ENCODE results near the gene DEXI.
"Not testable (repeated sequence)": the region's sequence is repeated elsewhere in the genome, so short reads cannot be mapped to it uniquely, and the experiment has no call there.

The DEXI gene

DNA sequence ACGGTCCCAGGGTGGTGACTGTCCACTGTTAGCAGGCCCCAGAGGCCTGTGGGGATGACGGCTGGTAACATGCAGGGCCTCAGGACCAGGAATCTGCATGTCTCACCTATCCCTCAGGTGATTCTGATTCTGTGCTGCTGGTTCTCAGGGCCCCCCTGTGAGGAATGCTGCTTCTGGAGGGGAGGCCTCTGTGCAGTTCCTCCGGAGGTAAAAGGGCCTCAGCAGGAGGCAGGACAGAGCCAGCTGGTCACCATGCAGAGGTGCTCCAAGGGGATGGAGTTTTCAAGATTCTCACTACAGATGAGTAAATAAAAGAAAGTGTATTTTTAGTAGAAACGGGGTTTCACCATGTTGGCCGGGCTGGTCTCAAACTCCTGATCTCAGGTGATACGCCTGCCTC is 35.9 kb upstream of the DEXI start:
- Mint-ChIP-seq H3K27me3 (ENCODE audit: low read depth) (no peaks in the 10 kb centered on the region), H3K4me1 (ENCODE audit: low read depth) (peaks cover 53% of the 10 kb centered on the region), H3K36me3 (ENCODE audit: low read depth) (peaks cover 34% of the 10 kb centered on the region), H3K27ac (peak overlapping the region; percentile 66), H3K4me3 (no peak overlapping the region), H3K9me3 (no peaks in the 10 kb centered on the region)

DNA sequence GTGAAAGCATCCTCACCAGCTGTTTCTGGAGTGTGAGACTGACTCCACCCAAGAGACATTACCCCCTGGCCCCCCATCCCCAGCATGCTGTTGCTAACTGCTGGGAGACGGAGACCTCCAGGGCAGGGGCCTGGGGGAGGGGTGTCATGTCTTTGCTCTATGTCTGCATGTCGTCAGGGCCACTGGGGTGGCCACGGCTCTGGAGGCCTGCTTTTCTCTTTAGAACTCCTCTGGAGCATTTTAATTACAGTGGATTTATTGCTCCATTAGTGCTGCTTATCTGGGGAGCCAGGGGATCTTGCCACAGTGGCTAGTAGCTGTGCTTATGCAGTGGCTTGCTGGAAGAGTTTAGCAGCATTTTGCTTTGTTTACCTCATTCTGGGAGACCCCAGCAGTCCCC is 34.4 kb upstream of the DEXI start:
- H3K27ac Mint-ChIP-seq = no peak overlapping the region
- no peaks in the 10 kb centered on the region for H3K9me3 Mint-ChIP-seq
- peaks cover 53% of the 10 kb centered on the region for H3K4me1 Mint-ChIP-seq (ENCODE audit: low read depth)
- no peaks in the 10 kb centered on the region for H3K27me3 Mint-ChIP-seq (ENCODE audit: low read depth)
- H3K36me3 Mint-ChIP-seq (ENCODE audit: low read depth) = peaks cover 36% of the 10 kb centered on the region
- no peak overlapping the region for H3K4me3 Mint-ChIP-seq

DNA sequence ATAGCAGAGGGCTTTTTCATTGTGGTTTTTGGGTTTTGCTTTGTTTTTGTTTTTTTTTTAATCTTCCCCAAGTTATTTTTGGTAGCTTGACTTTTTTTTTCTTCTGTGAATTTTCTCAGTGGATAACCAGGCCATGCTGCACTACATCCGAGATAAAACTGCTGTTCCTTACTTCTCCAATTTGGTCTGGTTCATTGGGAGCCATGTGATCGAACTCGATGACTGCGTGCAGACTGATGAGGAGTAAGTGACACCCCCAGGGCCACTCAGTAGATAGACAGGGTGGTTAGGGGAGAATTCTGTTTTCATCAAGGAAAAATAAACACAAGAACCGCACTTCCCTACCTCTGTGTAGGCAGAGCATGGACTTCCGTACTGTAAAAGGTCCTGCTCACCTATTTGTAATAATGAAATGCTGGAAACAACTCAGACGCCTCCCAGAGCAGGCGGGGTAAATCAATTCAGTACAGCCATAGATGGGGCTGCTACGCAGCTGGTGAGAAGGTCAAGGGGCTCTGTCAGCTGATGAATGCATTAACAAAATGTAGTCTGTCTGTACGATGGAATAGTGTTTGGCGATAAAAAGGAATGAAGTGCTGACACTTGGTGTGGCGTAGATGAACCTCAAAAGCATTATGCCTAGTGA is 30.7 kb upstream of the DEXI start:
- H3K9me3 Mint-ChIP-seq = no peaks in the 10 kb centered on the region
- H3K36me3 Mint-ChIP-seq (ENCODE audit: low read depth) = peaks cover 45% of the 10 kb centered on the region
- H3K27ac Mint-ChIP-seq = peak overlapping the region; percentile 56
- peak overlapping the region; percentile 55 for H3K4me3 Mint-ChIP-seq
- peaks cover 53% of the 10 kb centered on the region for H3K4me1 Mint-ChIP-seq (ENCODE audit: low read depth)
- no peaks in the 10 kb centered on the region for H3K27me3 Mint-ChIP-seq (ENCODE audit: low read depth)

DNA sequence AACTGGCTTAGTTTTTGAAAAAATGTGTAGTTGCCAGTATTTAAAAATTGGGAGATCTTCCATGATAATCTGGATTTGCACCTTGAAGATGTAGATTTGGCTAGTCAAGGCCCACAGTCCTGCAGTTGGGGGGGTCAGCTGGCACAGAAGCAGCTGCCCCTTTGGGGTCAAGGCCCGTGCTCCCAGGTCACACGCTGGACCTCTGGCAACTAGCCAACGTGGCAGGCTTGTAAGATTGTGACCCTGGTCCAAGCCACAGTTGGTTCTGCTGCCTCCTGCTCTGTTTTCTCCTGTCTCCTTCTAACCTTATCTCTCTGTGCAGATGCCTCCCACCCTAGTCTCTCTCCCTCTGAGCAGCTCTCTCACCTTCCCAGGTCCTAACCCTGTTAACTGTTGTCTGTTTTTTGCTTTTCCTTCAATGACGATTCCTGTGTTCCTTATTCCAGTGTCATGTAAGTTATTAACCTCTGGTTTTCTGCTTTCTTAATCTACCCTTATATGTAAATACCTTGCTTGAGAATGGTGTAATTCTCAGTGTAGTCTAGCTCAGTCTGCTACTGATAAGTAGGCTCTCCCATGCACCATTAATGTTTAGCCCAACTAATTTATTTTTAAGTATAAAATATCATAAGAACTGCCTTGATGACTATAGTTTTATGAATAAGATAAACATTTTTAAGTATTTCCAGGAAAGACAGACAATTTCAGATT is 30.0 kb upstream of the DEXI start:
- Mint-ChIP-seq H3K36me3 (ENCODE audit: low read depth) (peaks cover 41% of the 10 kb centered on the region), H3K9me3 (no peaks in the 10 kb centered on the region), H3K4me1 (ENCODE audit: low read depth) (peaks cover 46% of the 10 kb centered on the region), H3K27ac (peak overlapping the region; percentile 58), H3K27me3 (ENCODE audit: low read depth) (no peaks in the 10 kb centered on the region), H3K4me3 (peak overlapping the region; percentile 59)

DNA sequence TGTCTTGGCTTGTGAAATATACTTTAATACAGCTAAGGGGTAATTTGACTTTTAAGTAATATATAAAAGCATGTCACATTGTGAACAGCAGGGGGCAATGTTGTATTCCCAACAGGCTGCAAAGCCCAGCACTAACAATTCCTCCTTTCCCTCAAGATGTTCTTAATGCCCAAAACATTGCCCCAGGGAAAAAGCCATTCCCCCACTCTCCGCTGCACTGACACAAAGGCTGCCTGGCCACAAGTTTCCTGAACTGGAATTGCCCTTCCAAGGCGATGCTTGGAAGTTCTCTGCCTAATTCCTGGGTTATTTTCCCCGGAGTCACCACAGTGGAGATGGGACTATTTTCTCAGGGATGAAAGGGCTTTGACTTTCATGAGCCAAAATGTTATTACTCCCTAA is 29.3 kb upstream of the DEXI start:
- H3K4me1 Mint-ChIP-seq (ENCODE audit: low read depth) = peaks cover 46% of the 10 kb centered on the region
- H3K4me3 Mint-ChIP-seq = no peak overlapping the region
- H3K9me3 Mint-ChIP-seq = no peaks in the 10 kb centered on the region
- H3K27ac Mint-ChIP-seq = peak overlapping the region; percentile 56
- H3K27me3 Mint-ChIP-seq (ENCODE audit: low read depth) = no peaks in the 10 kb centered on the region
- H3K36me3 Mint-ChIP-seq (ENCODE audit: low read depth) = peaks cover 44% of the 10 kb centered on the region

DNA sequence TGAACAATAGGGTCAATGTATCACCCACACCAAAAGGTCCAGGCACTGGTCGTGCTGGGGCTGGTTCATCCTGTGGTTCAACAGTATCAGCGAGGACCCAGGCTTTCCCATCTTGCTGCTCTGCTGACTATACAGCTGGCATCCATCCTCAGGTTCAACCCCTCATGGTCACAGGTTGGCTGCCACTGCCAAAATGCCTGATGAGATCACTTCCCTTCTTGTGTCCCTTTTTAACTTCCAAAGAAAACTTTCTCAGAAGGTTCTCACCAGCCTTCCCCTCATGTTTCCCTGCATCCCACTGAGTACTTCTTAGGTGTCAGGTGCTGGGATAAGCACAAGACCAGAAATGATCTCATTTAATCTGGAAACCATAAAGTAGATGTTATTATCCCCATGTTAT is 27.8 kb upstream of the DEXI start:
- Mint-ChIP-seq H3K27ac (no peak overlapping the region), H3K36me3 (ENCODE audit: low read depth) (peaks cover 53% of the 10 kb centered on the region), H3K9me3 (peaks cover 7% of the 10 kb centered on the region), H3K27me3 (ENCODE audit: low read depth) (no peaks in the 10 kb centered on the region), H3K4me3 (no peak overlapping the region), H3K4me1 (ENCODE audit: low read depth) (peaks cover 59% of the 10 kb centered on the region)

DNA sequence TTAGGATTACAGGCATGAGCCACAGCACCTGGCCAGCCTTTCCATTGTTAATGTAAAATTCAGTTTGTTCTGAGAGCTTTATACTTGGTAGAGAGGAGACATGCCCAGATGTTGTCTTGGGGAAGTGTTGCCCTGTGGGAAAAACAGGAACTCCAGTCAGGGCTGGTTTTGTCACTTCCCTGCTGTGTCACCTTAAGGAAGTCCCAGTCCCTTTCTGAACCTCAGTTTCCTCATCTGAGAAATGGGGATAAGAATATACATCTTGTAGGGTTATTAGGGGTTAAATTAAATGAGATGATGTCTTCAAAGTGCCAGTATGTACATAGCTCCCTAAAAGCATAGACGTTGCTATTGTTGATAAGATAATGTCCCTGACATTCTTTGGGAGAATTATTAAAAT is 27.3 kb upstream of the DEXI start:
- H3K27ac Mint-ChIP-seq = no peak overlapping the region
- no peaks in the 10 kb centered on the region for H3K27me3 Mint-ChIP-seq (ENCODE audit: low read depth)
- H3K4me1 Mint-ChIP-seq (ENCODE audit: low read depth) = peaks cover 59% of the 10 kb centered on the region
- peaks cover 50% of the 10 kb centered on the region for H3K36me3 Mint-ChIP-seq (ENCODE audit: low read depth)
- peaks cover 7% of the 10 kb centered on the region for H3K9me3 Mint-ChIP-seq
- no peak overlapping the region for H3K4me3 Mint-ChIP-seq

DNA sequence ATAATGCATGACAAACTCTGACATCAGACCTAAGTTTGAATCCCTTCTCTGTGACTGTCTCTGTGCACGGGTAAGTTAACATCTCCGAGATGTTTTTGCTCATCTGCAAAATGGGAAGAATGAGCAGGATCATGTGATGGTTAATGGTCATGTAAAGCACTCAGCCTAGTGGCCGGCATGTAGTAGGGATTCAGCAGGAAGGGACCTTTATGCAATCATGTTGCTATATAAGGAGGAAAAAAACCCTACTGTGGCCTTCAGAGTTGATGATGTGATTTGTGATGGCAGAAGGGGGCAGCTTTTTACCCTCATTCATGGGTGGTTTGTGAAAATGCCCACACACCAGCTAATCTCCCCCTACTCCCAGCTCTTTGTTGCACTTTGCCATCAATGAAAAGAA is 26.2 kb upstream of the DEXI start:
- peaks cover 7% of the 10 kb centered on the region for H3K9me3 Mint-ChIP-seq
- no peak overlapping the region for H3K4me3 Mint-ChIP-seq
- no peaks in the 10 kb centered on the region for H3K27me3 Mint-ChIP-seq (ENCODE audit: low read depth)
- H3K27ac Mint-ChIP-seq = no peak overlapping the region
- H3K36me3 Mint-ChIP-seq (ENCODE audit: low read depth) = peaks cover 54% of the 10 kb centered on the region
- H3K4me1 Mint-ChIP-seq (ENCODE audit: low read depth) = peaks cover 65% of the 10 kb centered on the region

DNA sequence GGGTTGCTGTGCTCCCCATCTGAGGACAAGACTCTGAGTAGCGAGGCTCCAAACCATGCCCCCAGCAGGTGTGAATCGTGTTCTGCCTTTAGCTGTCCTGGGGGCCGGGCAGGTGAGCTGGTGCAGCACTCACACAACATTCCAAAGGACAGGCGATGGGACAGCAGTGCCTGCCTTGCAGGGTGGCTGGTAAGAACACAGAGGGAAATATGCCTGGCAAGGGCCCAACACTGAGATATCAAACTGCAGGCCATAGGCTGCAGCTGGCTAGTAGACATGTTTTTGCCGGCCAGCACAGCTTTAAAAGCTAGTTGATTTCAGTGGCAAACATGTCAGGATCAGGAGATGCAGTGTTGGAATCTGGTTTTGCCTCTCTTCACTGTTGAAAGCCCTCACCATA is 25.7 kb upstream of the DEXI start:
- peaks cover 65% of the 10 kb centered on the region for H3K4me1 Mint-ChIP-seq (ENCODE audit: low read depth)
- H3K27ac Mint-ChIP-seq = no peak overlapping the region
- no peak overlapping the region for H3K4me3 Mint-ChIP-seq
- H3K9me3 Mint-ChIP-seq = peaks cover 7% of the 10 kb centered on the region
- H3K27me3 Mint-ChIP-seq (ENCODE audit: low read depth) = no peaks in the 10 kb centered on the region
- peaks cover 54% of the 10 kb centered on the region for H3K36me3 Mint-ChIP-seq (ENCODE audit: low read depth)

DNA sequence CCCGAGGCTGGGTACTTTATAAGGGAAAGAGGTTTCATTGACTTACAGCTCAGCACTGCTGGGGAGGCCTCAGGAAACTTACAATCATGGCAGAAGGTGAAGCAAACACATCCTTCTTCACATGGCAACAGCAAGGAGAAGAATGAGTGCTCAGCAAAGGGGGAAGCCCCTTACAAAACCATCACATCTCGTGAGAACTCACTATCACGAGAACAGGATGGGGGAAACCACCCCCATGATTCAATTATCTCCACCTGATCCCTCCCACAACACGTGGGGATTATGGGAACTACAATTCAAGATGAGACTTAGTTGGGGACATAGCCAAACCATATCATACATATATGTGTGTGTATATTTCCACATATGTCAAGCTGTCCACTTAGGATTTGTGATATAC is 24.3 kb upstream of the DEXI start:
- H3K36me3 Mint-ChIP-seq (ENCODE audit: low read depth) = peaks cover 53% of the 10 kb centered on the region
- H3K4me3 Mint-ChIP-seq = peak overlapping the region; percentile 51
- peaks cover 55% of the 10 kb centered on the region for H3K4me1 Mint-ChIP-seq (ENCODE audit: low read depth)

DNA sequence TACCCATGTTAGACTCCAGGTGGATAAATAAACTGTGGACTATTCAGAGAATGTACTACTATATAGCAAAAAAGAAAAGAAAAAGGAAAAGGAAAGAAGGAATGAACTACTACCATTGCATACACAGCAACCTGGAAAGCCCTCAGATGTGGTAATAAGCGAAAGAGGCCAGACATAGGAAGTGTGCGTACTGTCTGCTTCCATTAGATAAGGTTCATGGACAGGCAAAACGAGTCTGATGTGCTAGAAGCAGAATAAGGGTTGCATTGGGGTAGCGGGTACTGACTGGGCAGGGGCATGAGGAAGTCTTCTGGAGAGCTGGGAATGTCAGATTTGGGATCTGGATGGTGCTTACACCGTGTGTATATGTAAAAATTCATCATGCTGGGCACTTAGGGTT is 23.9 kb upstream of the DEXI start:
- peaks cover 7% of the 10 kb centered on the region for H3K9me3 Mint-ChIP-seq
- peak overlapping the region; percentile 91 for H3K27ac Mint-ChIP-seq
- H3K4me1 Mint-ChIP-seq (ENCODE audit: low read depth) = peaks cover 53% of the 10 kb centered on the region
- peaks cover 48% of the 10 kb centered on the region for H3K36me3 Mint-ChIP-seq (ENCODE audit: low read depth)
- peak overlapping the region; percentile 51 for H3K4me3 Mint-ChIP-seq
- no peaks in the 10 kb centered on the region for H3K27me3 Mint-ChIP-seq (ENCODE audit: low read depth)

More for the DNA sequence above, 24.3 kb upstream of the DEXI start:
- H3K27me3 Mint-ChIP-seq (ENCODE audit: low read depth); H3K9me3 Mint-ChIP-seq: not testable (repeated sequence)
- peak overlapping the region; percentile 91 for H3K27ac Mint-ChIP-seq

DNA sequence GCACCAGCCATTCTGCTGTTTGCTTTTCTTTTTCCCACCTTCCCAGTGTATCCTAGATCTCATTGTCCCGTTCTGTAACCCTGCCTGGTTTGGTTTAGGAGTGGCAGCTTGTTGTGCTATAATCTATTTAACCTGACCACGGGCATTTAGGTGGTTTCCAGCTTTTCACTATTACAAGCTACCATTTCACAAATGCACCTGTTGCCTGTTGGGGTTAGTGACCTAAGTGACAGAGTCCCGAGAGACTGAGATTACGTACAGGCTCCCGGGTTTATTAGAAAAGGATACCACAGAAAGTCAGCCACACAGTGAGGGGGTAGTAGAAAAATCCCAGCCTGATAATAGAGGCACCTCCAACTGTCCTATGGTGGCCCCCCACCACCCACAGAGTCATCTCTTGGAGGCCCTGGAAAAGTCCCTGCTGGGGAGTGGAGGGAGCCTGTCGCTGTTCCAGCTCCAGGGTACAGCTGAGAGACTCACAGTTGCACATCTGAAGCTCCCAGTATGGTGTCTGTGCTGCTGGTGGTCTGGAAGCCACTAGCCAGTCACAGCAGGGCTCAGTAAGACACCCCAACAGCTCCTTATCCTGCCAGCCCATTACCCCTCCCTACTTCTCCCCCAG is 23.3 kb upstream of the DEXI start:
- Mint-ChIP-seq H3K27me3 (ENCODE audit: low read depth) (no peaks in the 10 kb centered on the region), H3K4me1 (ENCODE audit: low read depth) (peaks cover 52% of the 10 kb centered on the region), H3K36me3 (ENCODE audit: low read depth) (peaks cover 45% of the 10 kb centered on the region), H3K9me3 (peaks cover 7% of the 10 kb centered on the region), H3K27ac (peak overlapping the region; percentile 91), H3K4me3 (peak overlapping the region; percentile 54)

DNA sequence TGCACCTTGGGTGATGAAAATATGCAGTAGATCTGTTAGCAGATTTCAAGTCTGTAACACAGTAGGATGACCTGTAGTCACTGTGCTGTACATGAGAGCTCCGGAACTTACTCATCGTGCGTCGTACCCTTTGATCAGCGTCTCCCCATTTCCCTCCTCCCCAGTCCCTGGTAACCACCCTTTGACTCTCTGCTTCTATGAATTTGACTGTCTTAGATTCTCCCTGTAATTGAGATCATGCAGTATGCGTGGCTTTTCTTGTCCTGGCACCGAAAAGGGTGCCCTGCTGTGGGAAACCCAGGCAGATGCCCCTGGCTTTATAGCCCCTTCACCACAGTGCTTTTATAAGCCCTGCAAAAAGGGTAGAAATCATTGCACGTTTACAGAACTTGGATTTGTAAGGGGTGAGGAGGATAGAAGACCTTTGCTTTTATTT is 22.6 kb upstream of the DEXI start:
- Mint-ChIP-seq H3K4me1 (ENCODE audit: low read depth) (peaks cover 51% of the 10 kb centered on the region), H3K27ac (peak overlapping the region; percentile 91), H3K36me3 (ENCODE audit: low read depth) (peaks cover 41% of the 10 kb centered on the region), H3K4me3 (peak overlapping the region; percentile 69), H3K27me3 (ENCODE audit: low read depth) (no peaks in the 10 kb centered on the region), H3K9me3 (peaks cover 7% of the 10 kb centered on the region)

DNA sequence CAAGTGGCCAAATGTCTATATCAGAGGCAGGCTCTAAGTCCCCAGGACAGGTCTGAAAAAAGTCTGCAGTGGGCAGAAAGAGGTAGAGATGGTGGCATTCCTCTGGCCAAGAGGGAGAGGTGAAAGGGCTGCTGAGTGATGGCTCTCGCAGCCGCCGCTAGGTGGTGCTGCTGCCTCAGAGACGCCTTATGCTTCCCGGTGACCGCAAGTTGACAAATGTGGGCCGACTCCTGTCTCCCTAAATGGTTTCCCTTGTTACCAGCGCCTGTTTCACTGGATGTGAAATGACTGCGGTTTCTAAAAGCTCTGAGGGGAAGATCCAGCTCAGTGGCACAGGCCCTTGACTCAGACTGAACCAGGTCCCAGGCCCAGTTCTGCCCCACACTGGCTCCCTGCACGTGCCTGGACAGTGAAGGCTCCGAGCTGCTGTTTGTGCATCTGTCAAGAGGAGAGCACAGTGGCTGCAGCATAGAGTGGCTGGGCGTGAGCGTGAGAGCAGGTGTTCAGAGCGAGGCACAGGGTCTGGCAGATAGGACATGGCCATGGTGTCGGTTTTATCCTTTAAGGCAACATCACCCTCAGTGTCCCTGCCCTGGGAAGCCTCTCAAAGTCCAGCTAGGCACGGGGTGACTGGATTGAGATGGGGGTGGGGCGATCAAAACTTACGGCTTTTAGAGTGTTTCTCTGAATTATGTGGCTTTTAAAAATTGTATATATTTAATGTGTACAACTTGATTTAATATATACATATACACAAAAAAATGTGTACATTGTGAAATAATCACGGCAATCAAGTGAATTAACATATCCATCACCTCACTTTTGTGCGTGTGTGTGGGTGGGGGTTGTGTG is 22.0 kb upstream of the DEXI start:
- Mint-ChIP-seq H3K4me3 (peak overlapping the region; percentile 69), H3K27me3 (ENCODE audit: low read depth) (no peaks in the 10 kb centered on the region), H3K27ac (peak overlapping the region; percentile 91), H3K36me3 (ENCODE audit: low read depth) (peaks cover 41% of the 10 kb centered on the region), H3K9me3 (peaks cover 7% of the 10 kb centered on the region), H3K4me1 (ENCODE audit: low read depth) (peaks cover 51% of the 10 kb centered on the region)
